Activated CD4-positive, CD25-positive, alpha-beta regulatory T cell treated with anti-CD3 and anti-CD28 coated beads, Interleukin-2, amount 50 U/mL, for 72 hours (primary cell): ENCODE results near the gene PPP1R8.
"Not testable (repeated sequence)": the region's sequence is repeated elsewhere in the genome, so short reads cannot be mapped to it uniquely, and the experiment has no call there.

Source experiments
- DNase-seq: peaks from one replicate; pipeline ENCODE4 v3.0.0; 2021

PPP1R8 gene

DNA sequence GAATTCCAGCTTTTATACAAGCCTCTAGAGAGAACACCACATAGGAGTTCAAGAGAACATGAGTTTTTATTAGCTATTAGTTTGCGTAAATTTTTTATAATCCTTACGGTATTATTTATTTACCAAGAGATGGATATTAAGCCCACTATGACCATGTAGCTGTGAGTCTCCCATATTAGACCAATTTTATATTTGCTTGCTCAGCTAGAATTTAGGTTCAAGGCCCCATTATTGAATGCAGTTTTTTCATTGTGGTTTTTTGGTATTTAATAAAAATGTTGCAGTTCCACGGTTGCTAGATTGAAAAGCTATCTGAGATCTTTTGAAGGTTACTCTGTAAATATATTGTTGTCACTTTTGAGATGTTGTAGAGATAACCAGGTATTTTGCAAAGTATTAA is 2.9 kb downstream of the PPP1R8 start:
- DNase-seq = no peak

DNA sequence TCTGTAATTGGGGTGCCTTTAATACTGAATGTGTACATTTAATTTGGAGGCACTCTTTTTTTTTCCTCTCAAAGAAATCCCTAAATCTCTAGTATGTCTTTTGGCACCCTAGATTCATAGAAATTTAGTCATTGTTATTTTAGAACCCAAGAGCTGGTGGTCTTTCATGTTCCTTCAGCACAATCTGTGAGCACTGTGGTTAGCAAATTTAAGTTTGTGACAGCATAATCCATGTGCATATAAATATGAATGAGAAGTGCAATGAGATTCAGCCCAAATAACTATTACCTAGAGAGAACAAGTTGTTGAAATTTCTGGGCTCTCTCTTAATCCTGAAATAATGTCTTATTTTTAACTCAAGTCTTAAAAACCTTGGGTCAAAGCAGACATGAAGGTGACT is 4.5 kb downstream of the PPP1R8 start:
- DNase-seq = no peak

DNA sequence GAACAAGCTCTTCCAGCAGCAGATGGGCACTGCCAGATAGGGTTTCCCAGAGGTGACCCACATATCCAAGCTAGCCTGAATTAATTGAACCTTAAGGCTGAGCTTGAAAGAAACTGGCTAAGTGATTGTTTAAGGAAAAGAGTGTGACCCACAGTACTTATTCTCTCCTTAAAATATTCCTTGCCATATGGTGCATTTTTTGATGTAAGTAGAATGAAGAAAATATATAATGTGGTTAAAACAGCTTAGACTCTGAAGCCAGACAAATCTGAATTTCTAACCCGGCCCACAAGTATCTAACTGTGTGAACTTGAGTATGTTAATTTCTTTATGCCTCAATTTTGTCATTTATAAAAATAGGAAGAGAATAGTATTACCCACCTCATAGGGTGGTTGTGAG is 4.9 kb downstream of the PPP1R8 start:
- DNase-seq = no peak

DNA sequence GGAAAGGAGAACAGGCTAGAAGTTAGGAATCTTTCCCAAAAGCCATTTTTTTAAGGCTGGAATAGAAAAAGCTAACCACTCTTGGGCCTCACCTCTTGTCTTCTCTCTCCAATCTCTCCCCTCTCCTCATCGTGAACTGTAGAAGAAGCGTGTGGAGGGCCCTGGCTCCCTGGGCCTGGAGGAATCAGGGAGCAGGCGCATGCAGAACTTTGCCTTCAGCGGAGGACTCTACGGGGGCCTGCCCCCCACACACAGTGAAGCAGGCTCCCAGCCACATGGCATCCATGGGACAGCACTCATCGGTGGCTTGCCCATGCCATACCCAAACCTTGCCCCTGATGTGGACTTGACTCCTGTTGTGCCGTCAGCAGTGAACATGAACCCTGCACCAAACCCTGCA is 19.4 kb downstream of the PPP1R8 start:
- DNase-seq = no peak

DNA sequence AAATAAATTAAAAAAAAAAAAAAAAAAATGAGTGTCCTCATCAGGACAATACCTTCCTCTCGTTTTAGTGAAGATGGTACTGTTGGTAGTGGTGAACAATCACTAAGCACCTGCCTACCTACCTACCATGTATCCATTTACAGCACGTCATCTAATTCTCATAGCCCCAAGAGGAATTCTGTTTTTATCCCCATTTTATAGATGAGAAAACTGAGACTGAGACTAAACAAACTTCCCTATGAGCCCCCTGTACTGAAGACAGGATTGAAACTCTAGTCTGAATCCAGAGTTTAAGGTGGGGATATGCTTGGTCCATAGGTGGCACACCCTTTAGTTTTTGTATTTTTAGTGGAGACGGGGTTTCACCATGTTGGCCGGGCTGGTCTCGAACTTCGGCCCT is 24.5 kb downstream of the PPP1R8 start:
- no peak for DNase-seq

DNA sequence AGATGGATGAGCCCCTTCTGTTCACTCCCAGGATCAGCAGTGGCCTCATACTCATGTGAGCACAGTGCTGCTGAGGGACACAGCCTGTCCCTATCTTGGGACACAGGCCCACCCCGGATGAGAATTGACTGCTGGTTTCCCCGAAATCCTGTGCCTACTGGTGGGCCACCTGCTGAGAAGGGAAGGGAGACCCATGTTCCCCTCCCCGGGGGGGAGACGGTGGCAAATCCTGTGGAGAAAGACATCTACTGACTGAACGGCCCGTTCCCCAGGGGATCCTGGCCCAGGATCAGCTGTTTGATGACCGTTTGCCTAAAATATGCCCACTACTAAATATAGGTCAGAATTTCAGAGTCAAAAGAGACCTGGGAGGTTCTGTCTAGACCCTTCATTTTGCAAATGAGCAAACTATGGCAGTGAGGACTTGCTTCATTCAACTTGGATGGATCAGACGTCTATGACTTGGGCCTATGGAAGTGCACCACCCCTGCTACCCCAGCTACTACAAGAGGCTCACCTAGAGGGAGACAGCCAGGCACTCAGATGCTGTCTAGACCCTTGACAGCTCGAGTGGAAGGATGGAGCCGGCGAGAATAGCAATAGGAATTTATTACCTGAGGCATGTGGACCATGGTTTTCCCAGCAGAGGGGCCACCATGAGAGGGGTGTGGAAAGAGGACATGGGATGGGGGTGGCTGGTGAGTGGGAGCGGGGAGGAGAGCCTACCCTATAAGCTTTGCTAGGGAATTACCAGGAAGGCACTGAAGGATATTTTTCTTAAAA is 26.2 kb downstream of the PPP1R8 start:
- DNase-seq = peak; percentile 3

DNA sequence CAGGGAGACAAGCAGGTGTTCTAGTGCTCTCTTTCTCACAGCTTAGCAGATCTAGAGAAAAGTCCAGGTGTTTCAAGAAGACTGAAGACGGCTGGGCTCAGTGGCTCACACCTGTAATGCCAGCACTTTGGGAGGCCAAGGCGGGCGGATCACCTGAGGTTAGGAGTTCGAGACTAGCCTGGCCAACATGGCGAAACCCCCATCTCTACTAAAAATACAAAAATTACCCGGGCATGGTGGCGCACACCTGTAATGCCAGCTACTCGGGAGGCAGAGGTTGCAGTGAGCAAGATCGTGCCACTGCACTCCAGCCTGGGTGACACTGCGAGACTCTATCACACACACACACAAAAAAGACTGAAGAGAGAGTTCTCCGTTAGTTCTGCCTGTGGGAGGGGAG is 27.0 kb downstream of the PPP1R8 start:
- not testable (repeated sequence) for DNase-seq

DNA sequence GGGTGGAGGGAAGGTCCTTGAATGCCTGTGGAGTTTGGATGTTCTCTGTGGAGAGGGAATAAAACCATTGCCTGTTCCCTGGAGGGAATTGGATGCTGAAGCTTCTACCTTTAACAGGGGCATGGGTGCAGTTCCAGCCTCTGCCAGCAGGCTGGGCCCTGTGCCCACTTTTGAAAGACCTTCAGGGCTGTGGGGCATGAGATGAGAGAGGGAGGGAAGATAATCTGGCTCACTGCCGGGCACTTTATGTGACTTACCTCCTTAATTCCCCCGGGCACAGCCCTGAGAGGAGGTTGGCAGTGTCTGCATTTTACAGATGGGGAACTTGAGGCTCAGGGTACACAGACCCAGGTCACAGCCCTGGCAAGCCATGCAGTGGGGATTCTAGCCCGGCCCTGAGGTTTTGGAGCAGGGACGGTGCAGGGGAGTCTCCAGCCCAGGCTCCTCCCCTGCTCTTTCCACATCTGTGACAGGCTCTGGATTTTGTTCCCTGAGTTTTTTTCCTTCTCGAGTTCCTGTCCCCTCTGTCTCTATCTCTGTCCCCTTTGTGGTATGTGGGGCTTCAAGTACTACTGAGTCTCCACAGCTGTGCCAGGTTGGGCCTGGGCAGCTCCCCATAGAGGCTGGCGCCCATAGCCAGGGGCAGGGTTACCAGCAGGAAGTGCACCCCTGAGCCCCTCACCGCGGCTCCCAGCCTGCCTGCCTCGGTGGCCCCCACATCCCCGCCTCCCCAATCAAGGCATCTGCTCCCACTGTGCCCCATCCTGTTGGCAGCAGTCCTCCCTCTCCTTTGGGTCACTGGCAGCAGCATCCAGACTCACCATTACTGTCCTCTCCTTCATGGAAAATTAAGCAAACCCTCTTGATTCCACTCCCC is 27.7 kb downstream of the PPP1R8 start:
- DNase-seq = peak; percentile 82

DNA sequence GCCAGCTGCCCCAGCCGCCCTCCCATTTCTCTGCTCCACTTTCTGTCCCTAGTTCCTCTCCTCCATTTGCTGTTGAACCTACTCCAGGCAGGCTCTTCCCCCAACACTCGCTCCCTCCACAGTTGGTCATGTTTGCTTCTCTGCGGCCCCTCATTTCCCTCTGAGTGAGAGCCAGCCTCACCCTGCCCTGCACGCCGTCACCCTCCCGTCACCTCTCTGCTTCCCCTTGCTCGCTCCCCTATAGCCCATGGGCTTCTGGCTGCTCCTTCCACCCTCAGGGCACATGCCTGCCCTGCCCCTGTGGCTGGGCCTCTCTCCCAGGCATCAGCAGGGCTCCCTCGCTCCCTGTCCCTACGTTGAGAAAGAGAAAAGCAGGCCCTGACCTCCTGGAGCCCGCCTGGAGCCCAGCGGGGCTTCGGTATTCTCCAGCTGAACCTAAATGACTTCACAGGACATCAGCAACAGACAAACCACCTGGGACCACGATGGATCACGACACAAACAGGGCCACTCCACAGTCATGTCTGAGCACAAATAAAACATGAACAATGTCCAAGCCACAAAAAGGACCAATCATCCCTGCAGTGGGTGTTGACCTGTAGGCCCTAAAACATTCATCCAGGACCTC is 28.5 kb downstream of the PPP1R8 start:
- DNase-seq = no peak

DNA sequence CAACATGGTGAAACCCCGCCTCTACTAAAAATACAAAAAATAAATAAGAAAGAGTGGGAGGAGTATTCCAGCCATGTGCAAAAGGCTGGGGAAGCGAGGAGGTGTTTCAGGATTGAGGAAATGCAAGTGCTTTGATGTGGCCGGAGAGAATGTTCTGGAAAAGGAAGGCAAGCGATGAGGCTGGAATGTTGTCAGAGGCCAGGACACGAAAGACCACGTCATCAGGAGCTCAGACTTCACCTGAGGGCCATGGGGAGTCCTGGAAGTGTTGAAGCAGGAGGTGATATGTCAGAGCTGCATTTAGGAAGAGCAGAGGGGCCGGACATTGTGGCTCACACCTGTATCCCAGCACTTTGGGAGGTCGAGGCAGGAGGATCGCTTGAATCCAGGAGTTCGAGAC is 30.9 kb downstream of the PPP1R8 start:
- DNase-seq = no peak

DNA sequence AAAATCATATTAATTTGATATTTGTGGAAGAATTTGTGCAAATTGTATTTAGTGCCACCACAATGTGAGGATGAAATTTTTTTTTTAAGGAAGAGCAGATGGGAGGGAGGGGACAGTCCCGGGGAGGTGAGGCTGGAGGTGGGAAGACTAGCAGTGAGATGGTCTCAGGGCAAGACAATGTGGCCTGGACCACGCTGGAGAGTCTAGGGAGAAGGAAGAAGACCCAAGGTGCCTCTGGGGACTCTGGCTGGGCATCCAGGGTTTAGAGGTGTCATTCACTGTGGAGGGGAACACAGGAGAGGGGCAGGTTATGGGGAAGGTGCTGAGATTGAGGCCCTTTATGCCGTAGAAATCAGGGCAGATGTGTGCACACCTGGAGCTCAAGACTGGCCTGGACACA is 31.4 kb downstream of the PPP1R8 start:
- DNase-seq = no peak

DNA sequence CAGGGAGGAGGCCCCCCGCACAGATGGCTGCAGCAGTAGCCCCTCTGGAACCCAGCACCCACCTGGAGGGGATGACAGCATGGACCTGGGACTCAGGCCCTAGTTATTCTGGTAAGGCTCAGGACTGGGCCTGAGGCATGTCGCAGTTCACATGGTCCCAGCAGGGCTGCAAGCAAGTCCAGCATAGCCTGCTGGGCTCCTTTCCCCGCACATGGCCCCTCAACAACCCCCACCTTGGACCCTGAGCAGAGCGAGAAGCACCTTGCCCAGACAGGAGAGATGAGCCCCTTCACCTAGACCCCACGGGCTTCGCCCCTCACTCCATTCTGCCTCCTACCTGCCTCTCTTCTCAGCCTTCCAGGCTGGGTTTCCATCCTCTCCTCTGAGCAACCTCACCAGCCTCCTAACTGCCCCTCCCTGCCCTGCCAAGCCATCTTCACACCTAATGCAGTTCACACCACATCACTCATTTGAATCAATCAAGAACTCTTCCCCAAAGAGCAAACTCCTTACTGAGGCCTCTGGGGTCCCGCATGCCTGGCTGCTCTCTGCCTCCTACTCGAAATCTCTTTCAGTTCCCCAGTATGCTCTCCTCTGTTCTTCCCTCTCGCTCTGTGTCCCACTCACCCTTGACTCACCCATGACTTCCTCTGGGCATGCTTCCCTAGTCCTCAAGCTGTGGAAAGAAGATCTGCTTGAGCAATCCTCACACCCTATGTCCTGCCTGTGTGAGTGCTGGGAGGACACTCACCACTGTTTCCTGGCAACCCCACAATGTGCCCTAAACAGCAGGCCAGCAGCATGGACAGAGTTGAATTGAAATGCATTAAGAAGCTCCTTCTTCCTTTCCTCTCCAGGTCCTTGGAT is 32.3 kb downstream of the PPP1R8 start:
- DNase-seq = no peak

DNA sequence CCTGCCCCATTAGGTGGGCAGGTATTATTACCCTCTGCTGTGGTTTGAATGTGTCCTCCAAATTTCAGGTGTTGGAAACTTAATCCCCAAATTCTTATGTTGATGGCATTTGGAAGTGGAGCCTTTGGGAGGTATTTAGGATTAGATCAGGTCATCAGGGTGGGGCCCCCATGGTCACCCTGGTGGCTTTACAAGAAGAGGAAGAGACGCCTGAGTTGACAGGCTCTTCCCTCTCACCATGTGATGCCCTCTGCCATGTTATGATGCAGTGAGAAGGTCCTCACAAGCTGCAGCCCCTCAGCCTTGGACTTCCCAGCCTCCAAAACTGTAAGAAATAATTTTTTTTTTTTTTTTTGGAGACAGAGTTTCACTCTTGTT is 32.9 kb downstream of the PPP1R8 start:
- DNase-seq = no peak

DNA sequence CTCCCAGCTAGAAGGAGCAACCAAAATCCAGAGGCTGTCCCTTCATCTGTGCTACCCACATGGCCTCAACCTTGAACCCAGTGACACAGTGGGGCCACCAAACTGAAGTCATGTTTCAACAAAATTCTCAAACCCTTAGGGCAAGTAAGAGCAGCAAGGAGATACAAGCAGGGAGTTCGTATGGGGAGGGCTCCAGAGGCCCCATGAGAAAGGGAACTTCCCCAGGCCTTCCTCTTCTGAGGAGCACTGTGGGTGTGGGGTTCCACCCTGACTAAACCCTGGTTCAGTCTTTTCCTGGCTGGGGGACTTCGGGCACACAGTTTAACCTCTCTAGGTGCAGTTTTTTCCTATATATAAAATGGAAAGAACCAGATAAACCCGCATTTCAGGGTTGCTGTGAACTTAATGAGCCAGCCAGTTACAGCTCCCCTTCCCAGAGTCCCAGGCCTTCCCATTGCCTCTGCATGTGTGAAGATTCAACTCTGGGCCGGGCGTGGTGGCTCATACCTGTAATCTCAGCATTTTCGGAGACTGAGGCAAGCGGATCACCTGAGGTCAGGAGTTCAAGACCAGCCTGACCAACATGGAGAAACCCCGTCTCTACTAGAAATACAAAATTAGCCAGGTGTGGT is 33.8 kb downstream of the PPP1R8 start:
- no peak for DNase-seq

DNA sequence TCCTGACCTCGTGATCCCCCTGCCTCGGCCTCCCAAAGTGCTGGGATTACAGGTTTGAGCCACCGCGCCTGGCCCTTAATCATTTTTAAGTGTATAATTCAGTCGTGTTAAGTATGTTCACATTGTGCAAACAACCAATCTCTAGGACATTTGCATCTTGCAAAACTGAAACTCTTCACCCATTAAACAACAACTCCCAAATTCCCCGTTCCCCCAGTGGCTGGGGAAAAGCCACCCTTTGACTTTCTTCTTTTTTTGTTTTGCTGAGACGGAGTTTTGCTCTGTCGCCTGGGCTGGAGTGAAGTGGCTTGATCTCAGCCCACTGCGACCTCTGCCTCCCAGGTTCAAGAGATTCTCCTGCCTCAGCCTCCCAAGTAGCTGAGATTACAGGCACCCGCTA is 35.2 kb downstream of the PPP1R8 start:
- no peak for DNase-seq

DNA sequence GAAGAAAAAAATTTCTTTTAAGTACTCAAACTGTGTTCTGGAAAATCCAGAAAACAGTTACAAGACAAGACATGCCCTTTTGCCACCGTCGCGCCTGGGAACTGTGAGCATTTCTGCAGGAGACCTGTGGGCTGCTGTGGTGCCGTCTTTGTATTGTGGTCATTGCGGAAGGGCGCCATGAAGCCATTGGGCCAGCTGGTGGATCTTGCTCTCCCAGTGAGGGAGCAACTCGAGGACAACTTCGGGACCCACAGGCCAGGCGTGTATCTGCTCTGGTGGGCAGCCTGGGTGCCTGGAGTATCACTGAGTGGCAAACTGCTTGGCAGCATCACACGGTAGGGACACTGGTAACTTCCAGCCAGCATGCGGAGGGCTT is 38.0 kb downstream of the PPP1R8 start:
- DNase-seq = no peak

DNA sequence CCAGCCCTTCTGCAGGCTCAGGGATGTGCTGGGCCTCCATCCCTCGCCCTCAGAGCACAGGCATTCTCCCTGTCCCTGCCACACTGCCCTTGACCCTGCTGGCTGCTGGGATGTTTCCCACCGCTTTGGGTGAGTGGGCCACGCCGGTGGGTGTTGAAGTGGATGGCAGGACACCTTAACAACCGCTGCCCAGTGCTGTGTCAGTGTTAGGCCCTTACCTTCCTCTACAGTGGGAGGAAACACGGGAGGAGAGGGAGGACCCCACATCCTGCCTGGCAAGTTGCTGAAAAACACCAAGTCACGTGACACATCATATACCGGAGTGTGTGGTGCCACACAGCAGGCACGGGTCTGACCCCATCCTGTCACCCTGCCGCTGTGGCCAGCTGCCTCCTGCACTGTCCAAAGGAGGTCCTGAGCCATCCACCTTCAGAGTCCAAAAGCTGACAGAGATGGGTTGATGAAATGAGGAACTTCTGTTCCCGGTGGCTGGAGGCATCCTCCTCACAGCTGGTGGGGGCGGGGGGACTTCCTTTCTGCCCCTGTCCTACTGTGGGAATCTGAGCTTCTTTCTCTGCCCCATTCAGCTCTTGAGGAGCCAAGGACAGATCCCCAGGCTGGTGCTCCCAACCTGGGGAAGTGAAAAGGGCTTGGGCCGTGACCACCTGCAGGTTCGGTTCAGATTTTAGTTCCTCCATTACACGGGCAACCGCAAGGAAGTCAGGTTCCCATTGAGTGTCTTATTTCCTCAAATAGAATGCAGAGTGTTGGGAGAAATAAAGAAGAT is 38.5 kb downstream of the PPP1R8 start:
- DNase-seq = peak; percentile 70

DNA sequence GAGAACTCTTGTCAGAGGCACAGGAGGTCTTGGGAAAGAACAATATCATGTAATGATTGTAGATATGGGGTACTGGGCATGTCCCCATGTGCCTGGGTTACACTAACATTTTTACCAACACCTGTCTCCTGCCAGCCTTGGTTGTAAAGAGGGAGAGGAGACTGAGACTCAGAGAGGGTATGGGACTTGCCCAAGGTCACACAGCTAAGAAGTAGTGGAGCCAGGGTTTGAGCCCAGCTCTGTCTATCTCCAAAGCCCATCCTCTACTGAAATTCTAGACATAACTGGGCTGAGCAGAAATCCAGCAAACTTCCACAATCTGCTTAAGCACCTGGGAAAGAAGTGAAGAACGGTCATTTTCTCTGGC is 39.1 kb downstream of the PPP1R8 start:
- DNase-seq = no peak

DNA sequence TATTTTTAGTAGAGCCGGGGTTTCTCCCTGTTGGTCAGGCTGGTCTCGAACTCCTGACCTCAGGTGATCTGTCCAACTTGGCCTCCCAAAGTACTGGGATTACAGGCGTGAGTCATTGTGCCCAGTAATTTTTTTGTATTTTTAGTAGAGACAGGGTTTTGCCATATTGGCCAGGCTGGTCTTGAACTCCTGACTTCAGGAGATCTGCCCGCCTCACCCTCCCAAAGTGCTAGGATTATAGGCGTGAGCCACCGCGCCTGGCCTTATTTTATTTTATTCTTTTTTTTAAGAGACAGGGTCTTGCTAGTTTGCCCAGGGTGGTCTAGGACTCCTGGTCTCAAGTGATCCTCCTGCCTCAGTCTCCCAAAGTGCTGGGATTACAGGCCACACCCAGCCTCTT is 40.5 kb downstream of the PPP1R8 start:
- DNase-seq = not testable (repeated sequence)

DNA sequence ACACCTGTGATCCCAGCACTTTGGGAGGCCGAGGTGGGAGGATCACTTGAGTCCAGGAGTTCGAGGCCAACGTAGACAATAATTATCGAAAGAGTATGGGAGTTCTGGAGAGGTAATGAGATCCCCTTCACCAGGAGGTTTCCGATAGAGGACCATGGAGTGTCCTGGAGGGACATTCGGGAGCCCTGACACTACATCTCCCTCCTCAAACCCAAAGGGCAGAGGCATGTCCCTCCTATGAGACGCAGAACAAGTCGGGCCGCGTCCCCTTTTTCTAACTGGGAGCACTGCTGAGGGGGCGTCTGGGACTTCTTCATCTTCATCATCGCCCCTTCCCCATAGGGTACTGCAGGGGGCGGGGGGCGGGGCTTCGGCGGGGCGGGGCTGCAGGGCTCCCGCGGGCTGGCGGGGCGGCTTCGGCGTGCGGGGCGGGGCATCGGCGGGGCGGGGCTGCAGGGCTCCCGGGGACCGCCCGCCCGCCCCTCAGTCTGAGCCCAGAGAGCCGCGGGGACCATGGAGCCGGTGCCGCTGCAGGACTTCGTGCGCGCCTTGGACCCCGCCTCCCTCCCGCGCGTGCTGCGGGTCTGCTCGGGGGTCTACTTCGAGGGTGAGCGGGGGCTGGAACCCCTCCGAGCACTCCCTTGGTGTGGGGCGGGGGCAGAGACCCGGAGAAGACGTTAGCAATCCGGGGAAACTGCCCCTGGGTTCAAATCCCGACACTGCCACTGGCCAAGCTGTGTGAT is 41.6 kb downstream of the PPP1R8 start, which contains the start of gene THEMIS2:
TSS of gene THEMIS2 (plus strand) at position 486 of the 743 bp plus-strand sequence. CDS start at position 514, 28 bp downstream.
- DNase-seq = peak; percentile 80
